ENCODE measurements around the gene ENOX1. TPM values are rescaled to one million over a fixed set of nuclear protein-coding genes. Genes with fewer than 3 reads are reported as not detected.
A peak's percentile ranks its signal among the peaks of the same experiment; 100 is the strongest.

The ENOX1 gene
- total RNA-seq, 2 experiments from 2014 or later = not detected

DNA sequence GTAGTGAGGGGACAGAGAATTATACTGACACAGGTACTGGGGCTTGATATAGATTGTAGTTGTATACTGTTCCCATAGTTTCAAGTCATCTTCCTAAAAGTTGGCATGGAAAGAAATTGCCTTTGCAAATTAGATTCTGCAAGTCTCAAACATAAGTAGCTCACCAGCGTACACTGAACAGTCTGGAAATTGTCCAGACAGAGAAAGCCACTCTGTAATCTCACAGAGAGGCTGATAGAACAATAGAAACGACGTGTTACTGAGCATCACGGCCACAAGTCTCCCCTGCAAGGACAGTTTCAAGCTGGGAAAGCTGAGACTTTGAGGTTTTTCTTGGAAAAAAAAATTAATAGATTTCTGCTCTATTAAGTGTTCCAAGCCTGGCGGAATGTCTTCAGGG lies 534.8 kb downstream of the ENOX1 start:
- Mint-ChIP-seq H3K27me3 (peaks cover 7% of the 10 kb centered on the region), H3K9me3 (no peaks in the 10 kb centered on the region), H3K27ac (no peak overlapping the region), H3K4me1 (no peaks in the 10 kb centered on the region), H3K4me3 (no peak overlapping the region), H3K36me3 (no peaks in the 10 kb centered on the region)
- ATAC-seq (ENCODE audit: low read depth) (no peak), DNase-seq (no peak)
- POLR2A ChIA-PET = interaction anchor here (0.5 kb wide), 1 partner anchor 467 kb away, joined by 4 read pairs; no protein-coding TSS in a partner anchor

DNA sequence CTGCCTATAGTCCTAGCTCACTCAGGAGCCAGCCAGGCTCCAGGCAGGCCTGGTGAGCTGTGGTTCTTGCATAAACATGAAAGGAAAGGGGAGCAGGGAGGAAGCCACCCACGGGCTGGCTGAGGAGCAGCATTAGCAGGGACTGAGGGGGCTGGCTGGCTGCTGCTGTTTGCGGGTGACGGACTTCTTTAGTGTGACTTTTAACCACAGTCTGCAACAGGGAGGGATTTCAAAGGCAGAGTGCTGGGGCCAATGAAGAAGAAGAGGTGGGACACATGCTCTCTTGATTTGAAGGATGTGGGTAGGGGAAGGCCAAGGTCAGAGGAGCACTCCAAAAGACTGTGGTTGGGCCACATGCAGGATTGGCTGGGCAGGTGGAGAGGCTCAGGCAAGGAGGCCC lies 540.4 kb downstream of the ENOX1 start:
- Mint-ChIP-seq H3K9me3 (no peaks in the 10 kb centered on the region), H3K4me1 (peaks cover 11% of the 10 kb centered on the region), H3K27me3 (peaks cover 10% of the 10 kb centered on the region), H3K36me3 (no peaks in the 10 kb centered on the region), H3K27ac (no peak overlapping the region), H3K4me3 (no peak overlapping the region)
- DNase-seq = no peak
- ATAC-seq (ENCODE audit: low read depth) = peak; percentile 45
- POLR2A ChIA-PET = no interaction called here

DNA sequence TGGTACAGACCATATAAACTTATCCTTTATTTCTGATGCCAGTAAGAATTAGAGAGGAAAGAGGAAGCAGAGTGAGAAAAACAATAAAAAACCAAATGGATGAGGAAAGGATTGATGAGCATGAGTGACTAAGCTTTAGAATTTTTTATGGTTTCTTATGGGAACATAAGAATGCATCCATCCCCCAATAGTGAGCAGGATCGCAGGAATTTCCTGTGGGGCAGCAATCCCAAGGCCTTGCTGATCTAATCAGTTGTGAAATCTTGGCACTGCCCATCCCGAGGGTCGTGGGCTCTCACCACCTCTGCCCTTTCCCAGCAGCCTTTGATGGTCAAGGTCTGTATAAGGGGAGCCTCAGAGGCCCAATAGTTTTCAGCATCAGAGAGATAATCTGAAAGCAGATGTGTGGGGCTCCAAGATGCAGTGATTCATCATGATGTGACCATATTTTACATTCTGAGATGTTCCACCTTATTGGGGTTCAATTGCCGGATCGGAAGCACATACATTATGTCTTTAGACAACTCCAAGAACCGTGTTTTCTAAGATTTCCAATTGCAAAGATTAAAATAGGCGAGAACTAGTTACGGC lies 541.3 kb downstream of the ENOX1 start:
- no peak overlapping the region for H3K27ac Mint-ChIP-seq
- peaks cover 11% of the 10 kb centered on the region for H3K27me3 Mint-ChIP-seq
- no peaks in the 10 kb centered on the region for H3K36me3 Mint-ChIP-seq
- no peaks in the 10 kb centered on the region for H3K9me3 Mint-ChIP-seq
- no peak overlapping the region for H3K4me3 Mint-ChIP-seq
- DNase-seq = no peak
- POLR2A ChIA-PET = no interaction called here
- peaks cover 11% of the 10 kb centered on the region for H3K4me1 Mint-ChIP-seq
- ATAC-seq (ENCODE audit: low read depth) = no peak

DNA sequence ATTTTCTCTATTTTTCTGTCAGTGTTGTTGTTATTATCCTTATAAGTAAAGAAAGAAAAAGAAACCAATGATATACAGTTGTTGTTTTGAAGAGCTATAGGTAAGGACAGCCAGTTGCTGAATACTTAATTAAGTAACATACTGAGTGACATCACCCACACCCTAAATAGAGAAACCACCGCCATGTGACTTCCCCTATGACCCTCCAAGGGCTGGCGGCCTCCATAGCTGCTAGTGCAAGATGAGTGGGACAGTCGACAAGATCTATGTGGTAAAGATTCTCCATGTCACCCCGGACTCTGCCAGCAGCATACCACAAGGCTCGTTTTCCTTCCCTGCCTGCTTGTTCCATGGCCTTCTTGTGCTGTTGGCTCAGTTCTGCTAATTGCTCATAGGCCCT lies 542.3 kb downstream of the ENOX1 start:
- Mint-ChIP-seq H3K9me3 (no peaks in the 10 kb centered on the region), H3K27ac (no peak overlapping the region), H3K4me1 (peaks cover 11% of the 10 kb centered on the region), H3K36me3 (no peaks in the 10 kb centered on the region), H3K4me3 (no peak overlapping the region), H3K27me3 (peaks cover 10% of the 10 kb centered on the region)
- DNase-seq = no peak
- POLR2A ChIA-PET = no interaction called here
- no peak for ATAC-seq (ENCODE audit: low read depth)

DNA sequence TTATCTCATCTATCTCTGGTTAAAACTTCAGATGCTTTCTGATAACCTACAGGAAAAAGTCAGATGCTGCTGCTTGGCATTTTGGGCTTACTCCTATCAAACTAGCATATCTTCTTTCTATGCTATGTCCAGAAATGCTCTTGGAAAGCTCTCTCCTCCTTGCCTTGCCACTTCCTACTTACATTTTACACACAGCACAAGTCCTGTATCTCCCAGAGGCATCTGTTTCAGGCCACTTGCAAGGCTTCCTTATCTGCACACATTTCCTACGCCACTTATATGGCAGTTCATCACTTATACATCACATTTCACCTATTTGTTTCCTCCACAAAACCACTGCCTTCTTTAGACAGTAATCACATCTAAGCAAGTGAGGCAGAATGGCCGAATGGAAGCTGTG lies 543.1 kb downstream of the ENOX1 start:
- DNase-seq (no peak), ATAC-seq (ENCODE audit: low read depth) (no peak)
- Mint-ChIP-seq H3K4me3 (no peak overlapping the region), H3K27ac (no peak overlapping the region), H3K4me1 (peaks cover 11% of the 10 kb centered on the region), H3K36me3 (no peaks in the 10 kb centered on the region), H3K9me3 (no peaks in the 10 kb centered on the region), H3K27me3 (peaks cover 10% of the 10 kb centered on the region)
- POLR2A ChIA-PET = no interaction called here

DNA sequence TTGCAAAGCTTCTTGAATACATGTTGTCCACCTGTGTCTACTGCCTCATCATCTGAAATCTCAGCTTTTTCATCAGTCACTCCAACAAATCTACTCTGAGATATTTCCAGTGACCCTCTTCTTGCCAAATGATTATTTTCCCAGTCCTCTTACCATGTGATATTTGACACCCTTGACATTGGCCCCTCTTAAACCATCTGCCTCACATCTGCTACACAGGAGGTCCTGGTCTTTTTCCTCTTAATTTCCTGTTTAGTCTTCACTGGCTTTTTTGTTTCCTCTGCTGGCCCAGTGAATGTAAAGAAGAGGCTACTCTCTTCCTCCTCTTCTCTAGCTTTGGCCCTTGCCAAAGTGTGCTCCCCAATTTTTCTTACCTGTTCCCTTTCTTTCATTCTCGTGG lies 544.7 kb downstream of the ENOX1 start:
- DNase-seq (no peak), ATAC-seq (ENCODE audit: low read depth) (no peak)
- Mint-ChIP-seq H3K27ac (no peak overlapping the region), H3K4me1 (peaks cover 11% of the 10 kb centered on the region), H3K27me3 (peaks cover 12% of the 10 kb centered on the region), H3K9me3 (no peaks in the 10 kb centered on the region), H3K4me3 (no peak overlapping the region), H3K36me3 (no peaks in the 10 kb centered on the region)
- POLR2A ChIA-PET = no interaction called here

DNA sequence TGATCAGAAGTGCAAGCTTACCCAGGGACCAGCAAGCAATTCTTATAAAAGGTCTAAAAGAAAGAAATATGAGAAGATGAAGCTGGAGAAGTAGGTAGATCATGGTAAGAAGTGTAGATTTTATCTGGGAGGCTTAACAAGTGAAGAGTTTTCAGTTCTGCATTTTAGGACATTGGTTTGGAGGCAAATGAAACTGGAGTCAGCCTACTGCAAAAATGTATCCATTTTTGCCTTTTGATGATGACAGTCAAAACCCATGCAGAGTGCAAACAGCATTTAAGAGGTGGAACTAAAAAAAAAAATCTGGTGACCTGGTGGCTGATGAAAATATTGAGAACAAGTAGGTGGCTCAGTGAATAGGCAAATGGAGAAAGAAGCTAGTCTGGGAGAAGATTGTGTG lies 546.5 kb downstream of the ENOX1 start:
- H3K4me3 Mint-ChIP-seq = no peak overlapping the region
- H3K27ac Mint-ChIP-seq = no peak overlapping the region
- no peak for ATAC-seq (ENCODE audit: low read depth)
- H3K4me1 Mint-ChIP-seq = peaks cover 4% of the 10 kb centered on the region
- POLR2A ChIA-PET = no interaction called here
- peaks cover 9% of the 10 kb centered on the region for H3K27me3 Mint-ChIP-seq
- no peak for DNase-seq
- H3K36me3 Mint-ChIP-seq = no peaks in the 10 kb centered on the region
- H3K9me3 Mint-ChIP-seq = no peaks in the 10 kb centered on the region

DNA sequence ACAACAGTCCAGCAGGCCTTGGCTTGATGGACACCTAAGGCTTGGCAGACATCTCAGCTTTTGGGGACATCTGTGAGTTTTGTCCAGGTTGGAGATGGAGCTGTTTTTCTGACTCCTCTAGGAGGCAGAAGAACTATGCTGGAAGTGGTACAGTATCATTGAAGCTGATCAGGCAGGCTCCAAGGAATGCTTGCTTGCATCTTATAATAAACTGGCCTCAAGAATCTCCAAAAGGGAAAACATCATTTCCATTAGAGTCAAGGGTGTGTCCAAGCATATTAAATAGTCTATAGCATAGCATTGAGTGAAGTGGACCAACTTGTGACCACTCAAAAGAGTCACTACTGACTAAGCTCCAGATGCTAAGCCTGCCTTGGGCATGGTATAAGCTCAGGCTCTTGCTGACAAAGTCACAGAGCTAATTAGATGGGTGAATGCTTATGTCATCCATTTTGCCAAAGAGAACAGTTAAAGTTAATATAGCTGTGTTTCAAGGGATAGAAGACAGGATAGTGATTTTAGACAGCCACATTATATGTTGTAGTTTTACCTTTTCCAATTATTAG lies 547.4 kb downstream of the ENOX1 start:
- DNase-seq = no peak
- no peaks in the 10 kb centered on the region for H3K9me3 Mint-ChIP-seq
- peaks cover 2% of the 10 kb centered on the region for H3K4me1 Mint-ChIP-seq
- no peak overlapping the region for H3K27ac Mint-ChIP-seq
- POLR2A ChIA-PET = no interaction called here
- no peaks in the 10 kb centered on the region for H3K36me3 Mint-ChIP-seq
- peaks cover 7% of the 10 kb centered on the region for H3K27me3 Mint-ChIP-seq
- no peak overlapping the region for H3K4me3 Mint-ChIP-seq
- no peak for ATAC-seq (ENCODE audit: low read depth)

DNA sequence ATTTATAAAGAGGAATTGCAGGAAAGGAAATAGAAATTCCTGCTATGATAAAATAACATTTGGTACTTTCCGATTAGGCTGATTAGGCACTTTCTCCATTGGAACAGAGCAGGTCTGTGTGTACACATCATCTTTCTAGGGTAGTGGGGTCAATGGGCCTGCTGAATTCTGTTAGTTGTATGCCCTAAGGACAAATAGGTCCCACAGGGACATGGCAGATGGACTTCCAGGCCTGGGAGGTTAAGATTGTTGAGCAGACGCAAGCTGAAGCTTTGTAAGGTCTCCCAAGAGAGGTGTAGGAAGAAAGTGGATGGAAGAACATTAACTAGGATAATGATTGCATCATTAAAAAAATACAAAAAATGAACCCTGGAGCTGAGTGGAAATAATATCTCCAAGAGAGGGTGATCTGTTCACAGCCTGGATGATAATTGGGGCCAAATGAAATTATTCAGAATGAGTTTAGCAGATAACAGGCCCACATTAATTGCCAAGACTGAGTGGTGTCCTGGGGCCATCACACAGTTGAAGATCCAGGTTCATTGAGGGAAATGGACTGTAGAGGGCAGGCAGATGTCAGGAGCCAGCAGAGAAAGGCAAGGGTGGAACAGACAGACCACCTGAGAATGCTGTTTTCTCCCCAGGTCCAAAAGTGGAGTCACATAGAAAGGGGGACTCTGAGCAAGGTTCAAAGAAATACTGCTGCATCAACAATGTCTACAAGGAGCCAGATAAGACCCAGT lies 548.3 kb downstream of the ENOX1 start:
- H3K4me1 Mint-ChIP-seq = no peaks in the 10 kb centered on the region
- no peak for DNase-seq
- no peak for ATAC-seq (ENCODE audit: low read depth)
- H3K27me3 Mint-ChIP-seq = peaks cover 10% of the 10 kb centered on the region
- POLR2A ChIA-PET = no interaction called here
- H3K27ac Mint-ChIP-seq = no peak overlapping the region
- H3K36me3 Mint-ChIP-seq = no peaks in the 10 kb centered on the region
- no peaks in the 10 kb centered on the region for H3K9me3 Mint-ChIP-seq
- no peak overlapping the region for H3K4me3 Mint-ChIP-seq

DNA sequence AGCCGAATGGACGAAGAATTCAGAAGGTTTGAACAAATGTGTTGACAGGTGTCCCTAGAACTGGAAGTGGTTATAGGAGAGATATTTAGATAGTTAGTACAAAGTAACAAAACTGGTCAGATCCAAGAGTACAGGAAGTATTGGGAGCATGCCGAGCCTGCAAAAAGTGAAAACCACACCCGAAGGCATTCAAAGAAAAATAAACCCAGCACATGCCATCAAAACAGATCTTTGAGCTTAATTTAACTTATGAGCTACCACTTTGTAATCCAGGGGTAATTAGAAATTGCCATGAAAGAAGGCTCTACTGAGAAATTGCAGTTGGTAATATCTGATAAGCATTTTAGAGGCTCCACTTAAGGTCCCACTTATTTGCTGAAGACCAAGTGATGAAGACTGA lies 549.2 kb downstream of the ENOX1 start:
- no peak for ATAC-seq (ENCODE audit: low read depth)

DNA sequence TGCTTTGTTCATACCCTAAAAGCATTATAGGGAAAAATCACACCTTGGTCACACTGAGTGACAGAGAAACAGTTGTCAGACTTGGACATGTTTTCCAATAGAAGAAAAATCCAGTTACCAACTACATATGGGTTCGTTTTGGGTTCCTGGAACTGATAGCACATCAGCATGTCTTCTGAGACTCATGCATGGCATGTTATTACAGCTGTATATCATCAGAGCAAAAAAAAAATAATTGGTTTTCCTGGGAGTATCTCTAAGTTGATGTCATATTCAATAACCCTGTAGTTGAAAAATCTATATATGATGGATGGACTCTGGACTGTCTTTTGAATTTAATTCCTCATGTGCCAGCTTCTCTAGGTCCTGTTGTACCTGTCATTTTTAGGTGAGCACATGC lies 551.7 kb downstream of the ENOX1 start:
- DNase-seq (no peak), ATAC-seq (ENCODE audit: low read depth) (no peak)
- Mint-ChIP-seq H3K4me3 (no peak overlapping the region), H3K27me3 (peaks cover 11% of the 10 kb centered on the region), H3K27ac (no peak overlapping the region), H3K4me1 (no peaks in the 10 kb centered on the region), H3K9me3 (no peaks in the 10 kb centered on the region), H3K36me3 (no peaks in the 10 kb centered on the region)
- POLR2A ChIA-PET = no interaction called here

More for the DNA sequence above, 549.2 kb downstream of the ENOX1 start:
- Mint-ChIP-seq H3K9me3 (no peaks in the 10 kb centered on the region), H3K27ac (no peak overlapping the region), H3K4me3 (no peak overlapping the region), H3K27me3 (peaks cover 11% of the 10 kb centered on the region), H3K36me3 (no peaks in the 10 kb centered on the region), H3K4me1 (no peaks in the 10 kb centered on the region)
- POLR2A ChIA-PET = no interaction called here
- no peak for DNase-seq

DNA sequence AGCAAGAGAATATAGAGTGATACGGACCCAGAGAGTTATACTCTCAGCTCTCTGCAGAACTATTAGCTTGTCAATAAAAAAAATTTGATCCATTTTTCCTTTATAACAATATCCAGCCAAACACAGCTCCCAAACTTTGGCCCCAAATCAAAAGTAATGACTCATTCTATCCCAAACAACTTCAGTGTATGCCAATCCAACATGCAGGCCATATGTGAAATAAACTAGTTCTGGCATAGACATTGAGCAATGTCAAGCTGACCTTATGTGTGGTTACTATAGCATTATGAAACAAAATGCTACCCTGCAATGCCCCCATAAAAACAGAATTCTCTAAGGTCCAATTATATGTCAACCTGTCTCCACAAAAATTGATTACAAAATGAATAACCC lies 553.9 kb downstream of the ENOX1 start:
- Mint-ChIP-seq H3K4me3 (no peak overlapping the region), H3K9me3 (no peaks in the 10 kb centered on the region), H3K36me3 (no peaks in the 10 kb centered on the region), H3K27ac (no peak overlapping the region), H3K27me3 (peaks cover 12% of the 10 kb centered on the region), H3K4me1 (no peaks in the 10 kb centered on the region)
- no peak for ATAC-seq (ENCODE audit: low read depth)
- POLR2A ChIA-PET = no interaction called here
- DNase-seq = no peak

DNA sequence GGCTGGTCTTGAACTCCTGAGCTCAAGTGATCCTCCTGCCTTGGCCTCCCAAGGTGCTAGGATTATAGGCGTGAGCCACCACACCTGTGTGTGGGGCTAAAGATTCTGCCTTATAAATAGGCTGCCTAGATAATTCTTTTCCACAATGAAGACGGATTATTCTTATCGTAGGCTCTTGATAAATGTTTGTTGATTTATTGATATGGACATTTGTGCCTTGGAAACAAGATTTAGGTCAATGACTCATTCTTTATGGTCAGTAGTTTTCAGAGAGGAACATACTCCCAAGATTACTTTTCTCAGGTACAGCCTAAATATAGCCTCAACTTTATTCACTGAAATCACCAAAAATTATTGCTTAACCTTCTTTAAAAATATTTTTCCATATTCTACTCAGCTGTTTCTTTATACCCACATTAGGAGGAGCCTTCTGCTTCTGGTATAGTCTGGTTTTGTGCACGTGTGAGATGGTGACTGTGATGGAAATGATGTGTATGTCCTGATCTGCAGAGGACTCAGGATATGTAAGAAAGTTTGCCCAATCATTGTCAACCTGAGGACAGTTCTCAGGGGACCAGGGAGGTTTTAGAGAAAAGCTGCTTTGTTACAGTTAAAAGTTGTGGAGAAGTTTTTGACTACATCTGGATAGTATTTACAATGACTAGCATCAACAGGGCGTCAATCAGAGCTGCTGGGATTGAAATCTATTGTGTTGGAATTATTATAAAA lies 554.5 kb downstream of the ENOX1 start:
- no peak overlapping the region for H3K27ac Mint-ChIP-seq
- POLR2A ChIA-PET = no interaction called here
- ATAC-seq (ENCODE audit: low read depth) = no peak
- no peak overlapping the region for H3K4me3 Mint-ChIP-seq
- peaks cover 12% of the 10 kb centered on the region for H3K27me3 Mint-ChIP-seq
- DNase-seq = no peak
- no peaks in the 10 kb centered on the region for H3K4me1 Mint-ChIP-seq
- no peaks in the 10 kb centered on the region for H3K9me3 Mint-ChIP-seq
- H3K36me3 Mint-ChIP-seq = no peaks in the 10 kb centered on the region

DNA sequence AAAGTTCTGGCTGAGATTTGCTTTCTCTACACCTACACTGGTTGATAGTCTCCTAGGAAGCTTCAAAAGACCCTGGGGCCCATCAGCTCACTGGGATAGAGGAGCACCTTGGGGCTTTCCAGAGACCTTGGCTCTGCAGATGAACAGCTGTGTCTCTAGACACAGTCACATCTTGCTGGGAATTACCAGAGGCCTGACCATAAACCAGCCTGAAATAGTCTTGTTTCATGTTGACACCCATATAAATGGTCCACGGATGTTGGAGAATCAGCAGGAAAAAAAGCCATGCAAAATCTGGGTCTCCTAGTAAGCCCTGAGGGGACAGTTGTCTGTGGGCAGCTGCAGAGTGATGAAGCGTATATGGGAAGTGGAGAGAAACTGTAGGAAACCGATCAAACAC lies 555.8 kb downstream of the ENOX1 start:
- no peaks in the 10 kb centered on the region for H3K36me3 Mint-ChIP-seq
- H3K9me3 Mint-ChIP-seq = no peaks in the 10 kb centered on the region
- ATAC-seq (ENCODE audit: low read depth) = no peak
- no peak for DNase-seq
- H3K4me3 Mint-ChIP-seq = no peak overlapping the region
- no peaks in the 10 kb centered on the region for H3K4me1 Mint-ChIP-seq
- peaks cover 12% of the 10 kb centered on the region for H3K27me3 Mint-ChIP-seq
- POLR2A ChIA-PET = no interaction called here
- no peak overlapping the region for H3K27ac Mint-ChIP-seq
